Esophagus (tissue), 2 donors: Measurements from ENCODE around the gene NUTM2E. TPM values are rescaled to one million over a fixed set of nuclear protein-coding genes. Genes with fewer than 3 reads are reported as not detected.
A peak's percentile ranks its signal among the peaks of the same experiment; 100 is the strongest.
"Not testable (repeated sequence)": the region's sequence is repeated elsewhere in the genome, so short reads cannot be mapped to it uniquely, and the experiment has no call there.

Source experiments
- H3K27ac ChIP-seq, 2 donors: one replicate each; pipeline ENCODE4 v1.5.1; 2013; ENCODE audit warnings: low read depth in 2 of 2, mild to moderate bottlenecking in 2 of 2, inconsistent platforms in 1 of 2, low read length in 1 of 2, moderate library complexity in 1 of 2
- H3K27me3 ChIP-seq, 2 donors: one replicate each; pipeline ENCODE4 v1.6.1; 2013; ENCODE audit warnings: low read length in 2 of 2, control low read depth in 1 of 2, mild to moderate bottlenecking in 1 of 2; ENCODE audit not compliant: insufficient read depth in 2 of 2, control insufficient read depth in 1 of 2
- H3K36me3 ChIP-seq, 2 donors: one replicate each; pipeline ENCODE4 v1.6.1; 2013; ENCODE audit warnings: low read length in 1 of 2; ENCODE audit not compliant: control insufficient read depth in 2 of 2, insufficient read depth in 2 of 2
- H3K4me1 ChIP-seq, 2 donors: one replicate each; pipeline ENCODE4 v1.6.1; 2013; ENCODE audit warnings: low read length in 1 of 2; ENCODE audit not compliant: control insufficient read depth in 2 of 2, insufficient read depth in 2 of 2
- H3K4me3 ChIP-seq, 2 donors: one replicate each; pipeline ENCODE4 v1.5.1; 2013; ENCODE audit warnings: low read length in 2 of 2, mild to moderate bottlenecking in 2 of 2, low read depth in 1 of 2, moderate library complexity in 1 of 2
- H3K9me3 ChIP-seq, 2 donors: one replicate each; pipeline ENCODE4 v1.6.1; 2013; ENCODE audit warnings: mild to moderate bottlenecking in 2 of 2, low read depth in 1 of 2, low read length in 1 of 2, moderate library complexity in 1 of 2; ENCODE audit not compliant: control insufficient read depth in 2 of 2, insufficient read depth in 1 of 2
- WGBS, 2 donors: extraction: QIAGEN DNeasy Blood & Tissue Kit; methylation state at CpG; one replicate each; pipeline ENCODE4 v1.1.7; 2013; 5-methylcytosine and 5-hydroxymethylcytosine counted together
- polyA plus RNA-seq, 2 donors: library from polyadenylated mRNA; stranded (reverse); fragments of 200-250 nt; gene quantifications; one replicate each; pipeline ENCODE4 v1.2.3, GENCODE V29; 2013
- donor health status: healthy with polysubstance abuse.
- donor health status: Bipolar disorder and iron deficiency.

NUTM2E gene, protein sequence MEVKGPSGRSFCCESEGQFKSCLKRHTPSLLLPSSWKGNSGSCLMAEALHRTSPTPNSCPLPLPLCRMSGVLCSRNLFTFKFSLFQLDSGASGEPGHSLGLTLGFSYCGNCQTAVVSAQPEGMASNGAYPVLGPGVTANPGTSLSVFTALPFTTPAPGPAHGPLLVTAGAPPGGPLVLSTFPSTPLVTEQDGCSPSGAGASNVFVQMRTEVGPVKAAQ (N-terminal part only)
- polyA plus RNA-seq, result under 1 TPM in 1 of 2 donors, not detected in 1; 0.13 TPM

DNA sequence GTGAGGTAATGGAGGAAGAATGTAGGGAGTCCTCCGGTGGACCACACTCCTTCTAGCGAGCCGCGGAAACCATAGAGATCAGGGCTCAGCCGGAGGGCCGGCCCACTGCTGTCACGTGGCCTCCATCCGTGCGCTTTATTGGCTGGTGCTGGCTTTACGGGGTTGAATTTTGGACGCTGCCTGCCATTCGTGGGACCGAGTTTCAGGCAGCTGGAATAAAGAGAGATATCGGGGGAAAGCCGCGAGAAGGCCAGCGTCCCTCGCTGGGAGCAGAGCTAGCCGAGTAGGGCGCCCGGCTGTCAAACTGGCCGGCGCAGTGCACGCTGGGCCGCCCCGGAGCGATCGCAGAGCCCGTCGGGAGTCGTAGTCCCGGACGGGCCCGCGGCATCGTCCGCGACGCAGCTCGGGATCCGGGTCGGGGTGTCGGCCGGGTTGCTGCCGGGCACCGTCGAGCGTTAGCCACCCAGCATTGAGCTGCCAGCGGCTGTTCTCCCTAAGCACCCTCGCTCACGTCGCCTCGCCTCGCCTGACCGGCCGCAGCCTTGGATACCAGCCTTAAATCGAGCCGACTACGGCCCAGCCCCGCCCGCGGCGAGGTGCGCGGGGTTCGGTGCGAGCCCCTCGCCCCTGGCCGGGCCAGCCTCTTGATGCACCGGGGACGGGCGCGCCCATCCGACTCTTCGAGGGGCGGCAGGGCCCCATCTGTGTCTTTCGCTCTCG lies at the start of gene NUTM2E:
Gene NUTM2E, plus strand, starts transcription at position 244 of the 720 bp plus-strand sequence. CDS start 15,002 bp downstream, outside the sequence.
- peak within 1 kb of the TSS; percentile 60 to 65 for H3K4me3 ChIP-seq
- 0% methylated on average over 42 to 52 of the region's 78 CpGs for WGBS, 2 donors
- not testable (repeated sequence) for H3K4me1 ChIP-seq, H3K36me3 ChIP-seq, H3K9me3 ChIP-seq, H3K27me3 ChIP-seq
- H3K27ac ChIP-seq, result peak within 1 kb of the TSS; percentile 82 to 92

DNA sequence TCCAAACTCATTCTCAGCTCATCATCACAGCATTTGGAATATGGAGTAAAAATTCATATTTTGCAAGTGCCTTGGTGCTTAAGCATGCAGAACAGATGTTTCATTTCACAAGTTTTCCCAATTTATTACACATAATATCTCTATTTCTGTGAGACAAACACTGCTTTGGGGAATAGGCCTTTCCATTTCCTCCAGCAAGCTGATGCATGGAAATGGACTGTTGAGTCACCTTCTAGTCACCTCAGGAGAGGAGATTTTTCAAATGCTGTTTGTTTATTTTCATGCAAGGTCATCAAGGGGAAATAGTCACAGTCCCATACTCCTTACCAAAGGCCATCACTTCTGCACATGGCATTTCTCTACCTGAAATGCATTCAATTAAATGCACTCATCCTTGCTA lies 48.5 kb upstream of the NUTM2E start:
- not testable (repeated sequence) for H3K9me3 ChIP-seq, H3K27me3 ChIP-seq, H3K36me3 ChIP-seq, H3K4me3 ChIP-seq, H3K27ac ChIP-seq, H3K4me1 ChIP-seq

DNA sequence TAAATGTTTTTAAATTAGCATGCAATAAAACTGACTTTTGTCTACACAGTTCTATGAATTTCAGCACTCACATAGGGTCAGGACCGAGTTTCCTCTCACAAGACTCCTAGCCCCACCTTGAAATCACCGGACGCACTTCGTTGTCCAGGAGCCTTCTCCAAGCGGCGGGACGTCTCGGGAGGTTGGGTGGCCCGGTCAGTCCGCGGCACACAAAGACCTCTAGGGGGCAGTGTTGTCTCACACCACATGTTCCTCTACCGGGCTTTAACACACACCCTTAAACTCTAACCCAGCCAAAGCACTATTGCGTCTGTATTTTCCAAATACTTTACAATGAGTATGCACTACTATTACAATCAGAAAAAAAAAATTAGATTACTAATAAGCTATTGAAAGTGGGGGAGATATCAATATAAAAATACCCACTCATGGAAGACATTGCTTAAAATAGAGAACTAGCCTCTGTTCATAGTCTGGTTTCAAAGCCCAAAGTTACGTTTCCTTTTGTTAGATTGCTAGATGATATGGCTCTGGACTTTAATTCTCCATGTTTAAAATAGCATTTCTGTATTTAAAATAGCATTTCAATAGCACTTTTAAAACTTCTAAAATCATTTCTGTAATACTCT lies 47.1 kb upstream of the NUTM2E start:
- not testable (repeated sequence) for H3K27ac ChIP-seq, H3K9me3 ChIP-seq, H3K36me3 ChIP-seq, H3K4me3 ChIP-seq, H3K27me3 ChIP-seq, H3K4me1 ChIP-seq
- WGBS, 2 donors, result 19 to 25% methylated on average over 14 of the region's 14 CpGs

DNA sequence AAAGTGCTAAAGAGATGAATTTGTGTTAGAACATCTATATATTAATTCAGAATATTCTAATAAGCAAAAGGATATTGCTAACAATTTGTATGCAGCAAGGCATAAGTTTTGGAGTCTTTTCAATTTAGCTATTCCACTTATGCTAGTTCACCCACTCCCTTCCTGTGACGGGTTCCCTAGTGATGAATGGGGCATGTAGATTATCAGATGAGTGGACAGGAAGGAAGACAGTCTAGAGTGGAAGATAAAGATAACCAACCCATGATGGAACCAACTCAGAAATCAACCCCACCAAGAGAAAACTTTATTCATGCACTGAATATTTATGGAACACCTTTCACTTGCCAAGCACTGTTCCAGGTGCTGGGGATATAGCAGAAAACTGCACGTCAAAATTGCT lies 46.5 kb upstream of the NUTM2E start:
- H3K36me3 ChIP-seq, H3K4me1 ChIP-seq, H3K9me3 ChIP-seq, H3K27me3 ChIP-seq, H3K27ac ChIP-seq, H3K4me3 ChIP-seq: not testable (repeated sequence)
- 79% methylated on average over 1 of the region's 2 CpGs; no CpG with 5 or more reads in 1 of the 2 donors for WGBS, 2 donors

DNA sequence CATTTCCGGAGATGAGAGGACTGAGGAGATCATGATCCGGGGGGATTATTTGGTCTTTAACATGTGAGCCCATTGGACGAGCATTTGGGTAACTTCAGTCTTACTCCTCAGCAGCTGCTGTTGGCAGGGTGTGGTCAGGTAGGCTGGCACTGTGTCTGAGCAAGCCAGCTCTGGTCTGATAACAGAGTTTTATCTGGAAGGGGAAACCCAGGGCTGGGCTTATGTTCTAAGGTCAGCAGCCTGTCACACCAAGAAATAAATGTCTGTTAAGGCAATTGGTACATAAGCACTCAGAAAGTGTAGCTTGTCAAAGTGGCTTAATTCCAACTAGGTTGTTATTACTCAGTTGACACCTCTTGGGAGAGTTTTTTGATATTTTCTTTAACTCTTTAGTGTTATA lies 45.0 kb upstream of the NUTM2E start:
- not testable (repeated sequence) for H3K36me3 ChIP-seq, H3K4me3 ChIP-seq, H3K4me1 ChIP-seq, H3K27me3 ChIP-seq, H3K9me3 ChIP-seq, H3K27ac ChIP-seq
- WGBS, 2 donors, result 59 to 90% methylated on average over 3 of the region's 3 CpGs

DNA sequence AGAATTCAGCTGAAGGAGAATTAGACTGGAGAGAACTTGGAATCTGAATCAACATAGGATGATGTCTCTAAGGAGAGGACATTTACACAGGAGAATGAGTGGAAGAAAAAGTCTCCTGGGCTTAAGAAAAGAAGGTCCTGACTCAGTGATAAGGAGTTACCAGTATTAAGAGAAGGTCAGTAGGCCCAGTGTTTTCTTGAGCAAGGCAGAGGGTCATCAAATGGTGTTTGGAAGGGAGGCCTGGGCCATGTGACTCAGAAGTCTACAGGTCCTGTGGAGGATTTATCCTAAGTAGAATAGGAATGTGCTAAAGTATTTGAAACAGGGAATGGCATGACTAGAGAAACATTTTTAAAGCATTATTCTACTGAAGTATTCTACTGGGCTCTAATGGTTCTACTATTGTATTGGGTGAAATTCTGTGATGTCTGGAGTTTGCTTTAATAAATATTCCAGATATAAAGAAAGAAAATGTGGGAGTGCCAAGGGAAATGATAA lies 39.0 kb upstream of the NUTM2E start:
- not testable (repeated sequence) for H3K27me3 ChIP-seq, H3K4me3 ChIP-seq, H3K27ac ChIP-seq, H3K9me3 ChIP-seq, H3K36me3 ChIP-seq, H3K4me1 ChIP-seq

DNA sequence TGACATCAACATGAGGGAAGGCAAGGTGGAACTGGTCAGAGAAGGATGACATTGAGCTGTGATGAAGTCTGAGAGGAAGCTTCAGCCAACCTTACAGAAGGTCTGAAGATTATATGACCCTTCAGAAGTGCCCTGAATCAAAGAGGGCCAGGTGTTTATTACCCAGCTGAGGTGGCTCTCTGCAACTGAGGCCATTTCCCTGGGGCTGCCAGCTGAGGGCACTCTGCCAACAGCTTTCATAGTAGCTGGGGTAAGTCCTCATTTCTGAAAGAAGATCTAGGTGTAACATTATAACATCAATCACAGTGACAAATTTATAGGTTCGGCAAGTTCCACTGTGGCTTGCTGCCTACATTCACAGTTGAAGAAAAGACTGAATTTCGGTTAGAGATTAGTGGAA lies 37.2 kb upstream of the NUTM2E start:
- WGBS, 2 donors, result 67% methylated on average over 2 of the region's 2 CpGs; no CpG with 5 or more reads in 1 of the 2 donors
- H3K4me3 ChIP-seq, H3K27me3 ChIP-seq, H3K27ac ChIP-seq, H3K9me3 ChIP-seq, H3K4me1 ChIP-seq, H3K36me3 ChIP-seq: not testable (repeated sequence)

DNA sequence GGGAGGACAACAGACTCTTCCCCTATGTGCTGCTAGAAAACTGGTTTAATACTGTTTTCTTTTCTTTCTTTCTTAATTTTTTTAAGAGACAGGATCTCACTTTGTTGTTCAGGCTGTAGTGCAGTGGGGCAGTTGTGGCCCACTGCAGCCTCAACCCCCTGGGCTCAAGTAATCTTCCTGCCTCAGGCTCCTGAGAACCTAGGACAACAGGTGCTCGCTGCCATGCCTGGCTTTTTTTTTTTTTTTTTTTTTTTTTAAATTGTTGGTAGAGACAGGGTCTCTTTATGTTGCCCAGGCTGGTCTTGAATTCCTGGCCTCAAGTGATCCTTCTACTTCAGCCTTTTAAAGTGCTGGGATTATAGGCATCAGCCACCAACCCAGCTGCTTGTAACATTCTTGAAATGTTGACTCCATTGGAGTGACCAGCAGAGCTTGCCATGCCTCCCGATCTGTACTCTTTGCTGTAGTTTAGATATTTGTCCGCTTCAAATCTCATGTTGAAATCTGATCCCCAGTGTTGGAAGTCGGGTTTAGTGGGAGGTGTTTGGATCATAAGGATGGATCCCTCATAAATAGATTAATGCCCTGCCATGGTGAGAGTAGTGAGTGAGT lies 34.5 kb upstream of the NUTM2E start:
- H3K9me3 ChIP-seq, result not testable (repeated sequence)
- 93 to 96% methylated on average over 3 of the region's 4 CpGs for WGBS, 2 donors

DNA sequence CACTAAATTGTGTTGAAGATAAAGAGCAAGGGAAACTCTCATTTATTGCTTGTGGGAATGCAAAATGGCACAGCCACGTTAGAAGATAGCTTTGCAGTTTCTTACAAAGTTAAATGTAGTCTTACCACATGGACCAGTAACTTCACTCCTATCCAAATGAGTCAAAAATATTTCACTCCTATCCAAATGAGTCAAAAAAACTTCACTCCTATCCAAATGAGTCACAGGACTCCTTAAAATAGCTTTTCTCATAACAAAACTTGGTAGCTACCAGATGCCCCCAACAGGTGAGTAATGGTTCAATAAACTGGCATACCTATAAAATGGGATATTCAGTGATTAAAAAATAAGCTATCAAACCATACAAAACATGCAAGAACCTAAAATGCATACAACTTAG lies 27.2 kb upstream of the NUTM2E start:
- not testable (repeated sequence) for H3K27me3 ChIP-seq, H3K36me3 ChIP-seq
- no CpG with 5 or more reads among the region's 1 CpG for WGBS, 2 donors

More for the DNA sequence above, 34.5 kb upstream of the NUTM2E start:
- not testable (repeated sequence) for H3K4me1 ChIP-seq, H3K27me3 ChIP-seq, H3K4me3 ChIP-seq, H3K27ac ChIP-seq, H3K36me3 ChIP-seq

More for the DNA sequence above, 27.2 kb upstream of the NUTM2E start:
- not testable (repeated sequence) for H3K4me3 ChIP-seq, H3K9me3 ChIP-seq, H3K4me1 ChIP-seq, H3K27ac ChIP-seq
